H1 (cell line): ENCODE results near the gene BTG3. TPM values are rescaled to one million over a fixed set of nuclear protein-coding genes. Genes with fewer than 3 reads are reported as not detected.

ENCODE experiments used
- CTCF ChIA-PET: fragments of 300-600 bp; sonication (Branson Sonifier 250); formaldehyde crosslinking; loops from one replicate; lab custom pipeline; 2021; ENCODE audit not compliant: partially characterized antibody; lab: Charles Lee
- POLR2A ChIA-PET: fragments of 300-600 bp; sonication (Branson Sonifier 250); formaldehyde crosslinking; loops from one replicate; lab custom pipeline; 2021; ENCODE audit warnings: inconsistent platforms; ENCODE audit not compliant: partially characterized antibody; lab: Charles Lee
- DNase-seq, 2 experiments: peaks; one replicate each; pipeline versions ENCODE4 v3.0.0 to v3.0.0-alpha.2; 2010 to 2022; ENCODE audit warnings: low spot score in 2 of 2, low read depth in 1 of 2, mixed read lengths in 1 of 2
- FAIRE-seq: peaks from 2 replicates; lab custom pipeline; 2011; peaks lifted over from hg19 to GRCh38; lab: Jason Lieb, UNC
- H2AFZ ChIP-seq: 2 replicates; pipeline ENCODE4 v1.8.1; 2012; ENCODE audit warnings: low read length, inconsistent platforms
- H2AK5ac ChIP-seq: 2 replicates; pipeline ENCODE4 v1.6.1; 2013; ENCODE audit warnings: low read depth, low read length
- H2BK120ac ChIP-seq: replicated peaks from 2 replicates; pipeline ENCODE3; 2013; ENCODE audit warnings: low read depth, low read length, inconsistent platforms
- H2BK12ac ChIP-seq: 2 replicates; pipeline ENCODE4 v1.6.1; 2013; ENCODE audit warnings: low read depth, low read length
- H2BK15ac ChIP-seq: 2 replicates; pipeline ENCODE4 v1.6.1; 2013; ENCODE audit warnings: low read length
- H2BK20ac ChIP-seq: 2 replicates; pipeline ENCODE4 v1.6.1; 2013; ENCODE audit warnings: low read length
- H2BK5ac ChIP-seq: 2 replicates; pipeline ENCODE4 v1.6.1; 2013; ENCODE audit warnings: low read depth, low read length
- H3K14ac ChIP-seq: 2 replicates; pipeline ENCODE4 v1.6.1; 2013; ENCODE audit warnings: inconsistent platforms; ENCODE audit not compliant: insufficient read length
- H3K18ac ChIP-seq: 2 replicates; pipeline ENCODE4 v1.6.1; 2013; ENCODE audit warnings: low read length; ENCODE audit errors: extremely low read depth
- H3K23ac ChIP-seq: 2 replicates; pipeline ENCODE4 v1.6.1; 2013; ENCODE audit warnings: inconsistent platforms; ENCODE audit not compliant: insufficient read length
- H3K23me2 ChIP-seq: 2 replicates; pipeline ENCODE4 v1.6.1; 2013; ENCODE audit warnings: low read depth, low read length
- H3K27ac ChIP-seq: 2 replicates; pipeline ENCODE4 v1.6.1; 2011; ENCODE audit warnings: low read depth, low read length, inconsistent platforms
- H3K27me3 ChIP-seq, 4 experiments: replicated peaks in 1 of 4; 1 replicate in 1 of 4; 2 replicates in 3 of 4; pipeline versions ENCODE4 v1.6.1 to v1.8.1; 2011 to 2013; ENCODE audit warnings: low read length in 3 of 4, mild to moderate bottlenecking in 3 of 4, inconsistent platforms in 2 of 4, mixed read lengths in 2 of 4, moderate library complexity in 1 of 4; ENCODE audit not compliant: control insufficient read depth in 3 of 4, insufficient read depth in 3 of 4; ENCODE audit errors: extremely low read depth in 1 of 4
- H3K36me3 ChIP-seq, 4 experiments: 2 replicates each; pipeline versions ENCODE4 v1.6.1 to v1.8.1; 2011 to 2013; ENCODE audit warnings: mild to moderate bottlenecking in 4 of 4, low read length in 3 of 4, moderate library complexity in 2 of 4, control low read depth in 1 of 4, inconsistent platforms in 1 of 4; ENCODE audit not compliant: insufficient read depth in 4 of 4, control insufficient read depth in 2 of 4
- H3K4ac ChIP-seq: replicated peaks from 2 replicates; pipeline ENCODE3; 2013; ENCODE audit warnings: low read length, low read depth, mixed read lengths, inconsistent platforms; ENCODE audit not compliant: insufficient read length
- H3K4me1 ChIP-seq, 4 experiments: replicated peaks in 1 of 4; 1 replicate in 1 of 4; 2 replicates in 3 of 4; pipeline versions ENCODE4 v1.6.1 to v1.8.1; 2011 to 2013; ENCODE audit warnings: low read length in 3 of 4, inconsistent platforms in 2 of 4, mixed read lengths in 1 of 4; ENCODE audit not compliant: insufficient read depth in 4 of 4, control insufficient read depth in 3 of 4
- H3K4me2 ChIP-seq, 2 experiments: 2 replicates each; pipeline versions ENCODE4 v1.6.1 to v1.8.1; 2011 to 2013; ENCODE audit warnings: low read depth in 2 of 2, low read length in 2 of 2, control low read depth in 1 of 2, inconsistent platforms in 1 of 2, mild to moderate bottlenecking in 1 of 2; ENCODE audit not compliant: insufficient read depth in 1 of 2
- H3K4me3 ChIP-seq, 4 experiments: fragments of 200-600, 300-600 bp in 1 of 4; sonication (generic), shearing (Covaris generic), sonication (Bioruptor Twin) in 1 of 4; 2 replicates each; pipeline versions ENCODE4 v1.5.1 to v1.8.1; 2011 to 2016; ENCODE audit warnings: low read length in 4 of 4, low read depth in 3 of 4, control low read depth in 2 of 4, inconsistent platforms in 2 of 4, mild to moderate bottlenecking in 2 of 4, mixed read lengths in 1 of 4, moderate library complexity in 1 of 4; ENCODE audit not compliant: insufficient read depth in 2 of 4; ENCODE audit errors: extremely low read depth in 1 of 4
- H3K56ac ChIP-seq: replicated peaks from 2 replicates; pipeline ENCODE3; 2013; ENCODE audit warnings: low read depth, mild to moderate bottlenecking, mixed read lengths, low read length, inconsistent platforms; ENCODE audit not compliant: insufficient read length
- H3K79me1 ChIP-seq: 2 replicates; pipeline ENCODE4 v1.6.1; 2013; ENCODE audit warnings: low read depth, low read length, control low read depth
- H3K79me2 ChIP-seq, 2 experiments: 2 replicates each; pipeline versions ENCODE4 v1.6.1 to v1.8.1; 2012 to 2013; ENCODE audit warnings: low read length in 2 of 2, mild to moderate bottlenecking in 2 of 2, inconsistent platforms in 1 of 2; ENCODE audit not compliant: insufficient read depth in 2 of 2, control insufficient read depth in 1 of 2
- H3K9ac ChIP-seq, 4 experiments: replicated peaks in 1 of 4; 1 replicate in 1 of 4; 2 replicates in 3 of 4; pipeline versions ENCODE4 v1.6.1 to v1.8.1; 2011 to 2013; ENCODE audit warnings: low read depth in 3 of 4, low read length in 3 of 4, control low read depth in 2 of 4, mild to moderate bottlenecking in 2 of 4, moderate library complexity in 2 of 4, inconsistent platforms in 1 of 4; ENCODE audit errors: extremely low read depth in 1 of 4
- H3K9me3 ChIP-seq, 2 experiments: 2 replicates each; pipeline versions ENCODE4 v1.6.1 to v1.8.1; 2012 to 2013; ENCODE audit warnings: mild to moderate bottlenecking in 2 of 2, moderate library complexity in 2 of 2, control low read depth in 1 of 2, inconsistent platforms in 1 of 2, low read depth in 1 of 2, low read length in 1 of 2, mixed read lengths in 1 of 2; ENCODE audit not compliant: insufficient read depth in 2 of 2
- H4K20me1 ChIP-seq, 2 experiments: replicated peaks in 1 of 2; 2 replicates each; pipeline versions ENCODE3 to v1.8.1; 2011 to 2013; ENCODE audit warnings: inconsistent platforms in 2 of 2, low read length in 2 of 2, mild to moderate bottlenecking in 1 of 2; ENCODE audit not compliant: insufficient read depth in 2 of 2, control insufficient read depth in 1 of 2
- H4K5ac ChIP-seq: 2 replicates; pipeline ENCODE4 v1.6.1; 2013; ENCODE audit warnings: low read length, low read depth, mixed read lengths, inconsistent platforms; ENCODE audit not compliant: insufficient read length
- H4K8ac ChIP-seq: 2 replicates; pipeline ENCODE4 v1.8.0; 2013; ENCODE audit warnings: mild to moderate bottlenecking, moderate library complexity, low read length, inconsistent platforms; ENCODE audit not compliant: insufficient read depth; ENCODE audit errors: extremely low read depth
- H4K91ac ChIP-seq: replicated peaks from 2 replicates; pipeline ENCODE3; 2013; ENCODE audit warnings: low read length, mixed read lengths, inconsistent platforms; ENCODE audit not compliant: insufficient read length
- CBX5 ChIP-seq: fragments of 300-800, 300-1000 bp; sonication (generic); IDR thresholded peaks from 2 replicates; pipeline ENCODE4 v1.7.1; 2016; ENCODE audit warnings: antibody characterized with exemption, low read length, low read depth
- CHD2 ChIP-seq: IDR thresholded peaks from 2 replicates; pipeline ENCODE4 v1.6.1; 2012; ENCODE audit warnings: low read length, improper control_type of control experiment
- CTBP2 ChIP-seq: IDR thresholded peaks from 2 replicates; pipeline ENCODE4 v1.7.0; 2011; ENCODE audit warnings: borderline replicate concordance, mild to moderate bottlenecking, moderate library complexity, mixed read lengths, low read length; ENCODE audit not compliant: insufficient read depth, insufficient read length
- GTF2F1 ChIP-seq: IDR thresholded peaks from 2 replicates; pipeline ENCODE4 v1.6.1; 2012; ENCODE audit warnings: low read depth, low read length, improper control_type of control experiment, borderline replicate concordance
- HDAC2 ChIP-seq, 2 experiments: fragments of 300-600 bp in 1 of 2; sonication (generic) in 1 of 2; IDR thresholded peaks; 2 replicates each; pipeline ENCODE4 v1.6.1; 2011 to 2012; ENCODE audit warnings: low read depth in 2 of 2, low read length in 2 of 2, mild to moderate bottlenecking in 2 of 2, moderate library complexity in 2 of 2, borderline replicate concordance in 1 of 2, inconsistent platforms in 1 of 2
- JUND ChIP-seq: IDR thresholded peaks from 2 replicates; pipeline ENCODE4 v1.6.1; 2011; ENCODE audit warnings: mild to moderate bottlenecking, improper control_type of control experiment, low read length
- NANOG ChIP-seq: IDR thresholded peaks from 2 replicates; pipeline ENCODE4 v1.6.1; 2011; ENCODE audit warnings: low read length, low read depth, mild to moderate bottlenecking, inconsistent platforms; ENCODE audit not compliant: insufficient read depth, poor library complexity, severe bottlenecking
- TAF1 ChIP-seq: IDR thresholded peaks from 2 replicates; pipeline ENCODE4 v1.6.1; 2011; ENCODE audit warnings: mild to moderate bottlenecking, low read depth, low read length
- TAF7 ChIP-seq: optimal IDR thresholded peaks from 2 replicates; pipeline ENCODE3; 2011; ENCODE audit warnings: low read depth, mild to moderate bottlenecking, inconsistent platforms, low read length, moderate library complexity, borderline replicate concordance
- TCF12 ChIP-seq: IDR thresholded peaks from 2 replicates; pipeline ENCODE4 v1.6.1; 2011; ENCODE audit warnings: low read depth, mild to moderate bottlenecking, low read length
- TEAD4 ChIP-seq: IDR thresholded peaks from 2 replicates; pipeline ENCODE4 v1.6.1; 2012; ENCODE audit warnings: low read depth, low read length, inconsistent platforms, mixed read lengths
- WGBS, 2 experiments: shearing (Covaris generic) in 1 of 2; methylation state at CpG; one replicate each; pipeline versions ENCODE4 v1.1.6 to v1.1.7; 2013 to 2015; ENCODE audit warnings: low lambda C conversion rate in 2 of 2, mixed read lengths in 2 of 2, inconsistent platforms in 1 of 2, low coverage in 1 of 2, missing lambda C conversion rate in 1 of 2; ENCODE audit not compliant: insufficient replicate concordance in 2 of 2, insufficient coverage in 1 of 2, insufficient read length in 1 of 2; ENCODE audit errors: extremely low coverage in 1 of 2, missing lambda C conversion rate in 1 of 2; 5-methylcytosine and 5-hydroxymethylcytosine counted together
- polyA plus RNA-seq, 7 experiments: library from polyadenylated mRNA; depleted of rRNA in 3 of 7; stranded (reverse) in 5 of 7; unstranded in 2 of 7; fragments of >200 nt in 5 of 7; fragments of 200-250 nt in 2 of 7; gene quantifications; 1 replicate in 5 of 7; 2 replicates in 1 of 7; 4 replicates in 1 of 7; pipeline versions ENCODE4 v1.2.1 to v1.2.3, GENCODE V29; 2011 to 2013; ENCODE audit warnings: missing spikeins in 2 of 7, mixed read lengths in 2 of 7
- total RNA-seq: library from RNA; stranded (reverse); fragmentation: NEBNext Ultra II Directional; extraction: Animal tissue kit (Norgen Biotek cat#: 25700); gene quantifications from 2 replicates; pipeline ENCODE4 v1.2.1, GENCODE V29; 2021

BTG3 gene
- total and polyA plus RNA-seq, 2 of the 8 experiments (the other 6 are each of a cell fraction or from before 2014, with no cell fraction given): 13.6 to 25.9 TPM

GRCh38 chr21:17610911-17611310 lies 1.8 kb downstream of the BTG3 start:
- Histone ChIP-seq H3K23ac (no peak overlapping the region), H4K5ac (no peak overlapping the region), H4K91ac (no peak overlapping the region), H2BK12ac (no peak overlapping the region), H3K79me1 (no peaks in the 10 kb centered on the region), H3K56ac (no peak overlapping the region), H2AFZ (no peak overlapping the region), H3K9me3 (no peaks in the 10 kb centered on the region), H3K9ac (peak overlapping the region in 2 of 4 experiments; percentile 37 to 70; a peak in 3 of 7 replicates), H2BK20ac (no peak overlapping the region), H3K4ac (no peak overlapping the region), H4K8ac (no peak overlapping the region), H3K23me2 (peaks cover 7% of the 10 kb centered on the region; the same call in 1 of the 2 replicates), H4K20me1 (peaks cover 3 to 4% of the 10 kb centered on the region in 2 experiments), H2BK120ac (no peak overlapping the region), H2AK5ac (no peak overlapping the region), H3K4me2 (peak overlapping the region; percentile 73 to 78), H3K27me3 (peaks cover 0 to 8% (median 5%) of the 10 kb centered on the region in 4 experiments; a peak in 3 of 7 replicates), H2BK5ac (no peak overlapping the region), H3K27ac (no peak overlapping the region), H3K18ac (no peak overlapping the region), H3K36me3 (peaks cover 2 to 30% (median 14%) of the 10 kb centered on the region in 4 experiments; a peak in 5 of 8 replicates), H3K4me3 (peak overlapping the region in 2 of 4 experiments; percentile 73 to 79; a peak in 3 of 8 replicates), H2BK15ac (no peak overlapping the region), H3K79me2 (peaks cover 10 to 62% of the 10 kb centered on the region in 2 experiments), H3K4me1 (peaks cover 0 to 8% (median 1%) of the 10 kb centered on the region in 4 experiments; a peak in 1 of 7 replicates), H3K14ac (no peak overlapping the region)
- TF ChIP-seq CTBP2 (no peak), HDAC2 (IDR thresholded peaks at IDR 0.05; ENCODE audit: borderline replicate concordance in 1 of 2, low read depth in 2 of 2, low read length in 2 of 2) (no peak), NANOG (no peak), CHD2 (no peak), JUND (no peak), TAF7 (no peak), GTF2F1 (no peak), TAF1 (no peak), TEAD4 (no peak), TCF12 (no peak), CBX5 (no peak)
- CTCF ChIA-PET: interaction anchor here (1.0 kb wide), 1 partner anchor 313 kb away, joined by 3 read pairs; no protein-coding TSS in a partner anchor
- FAIRE-seq: no peak
- POLR2A ChIA-PET: interaction anchor here (0.9 to 1.1 kb wide), 2 partner anchors 12 to 96 kb away, joined by 3 read pairs; no protein-coding TSS in a partner anchor
- 78% methylated on average over 9 of the region's 9 CpGs; no CpG with 5 or more reads in 1 of the 2 experiments for WGBS, 2 experiments
- DNase-seq: no peak
